HG02798 (cell line): ENCODE data around the gene SP6.

Experiments
- ATAC-seq: cut with Tn5 transposase; IDR thresholded peaks from one replicate; pipeline ENCODE4 v1.9.1; 2021; ENCODE audit warnings: mild to moderate bottlenecking; ENCODE audit not compliant: unreplicated experiment, poor library complexity

Gene SP6

DNA sequence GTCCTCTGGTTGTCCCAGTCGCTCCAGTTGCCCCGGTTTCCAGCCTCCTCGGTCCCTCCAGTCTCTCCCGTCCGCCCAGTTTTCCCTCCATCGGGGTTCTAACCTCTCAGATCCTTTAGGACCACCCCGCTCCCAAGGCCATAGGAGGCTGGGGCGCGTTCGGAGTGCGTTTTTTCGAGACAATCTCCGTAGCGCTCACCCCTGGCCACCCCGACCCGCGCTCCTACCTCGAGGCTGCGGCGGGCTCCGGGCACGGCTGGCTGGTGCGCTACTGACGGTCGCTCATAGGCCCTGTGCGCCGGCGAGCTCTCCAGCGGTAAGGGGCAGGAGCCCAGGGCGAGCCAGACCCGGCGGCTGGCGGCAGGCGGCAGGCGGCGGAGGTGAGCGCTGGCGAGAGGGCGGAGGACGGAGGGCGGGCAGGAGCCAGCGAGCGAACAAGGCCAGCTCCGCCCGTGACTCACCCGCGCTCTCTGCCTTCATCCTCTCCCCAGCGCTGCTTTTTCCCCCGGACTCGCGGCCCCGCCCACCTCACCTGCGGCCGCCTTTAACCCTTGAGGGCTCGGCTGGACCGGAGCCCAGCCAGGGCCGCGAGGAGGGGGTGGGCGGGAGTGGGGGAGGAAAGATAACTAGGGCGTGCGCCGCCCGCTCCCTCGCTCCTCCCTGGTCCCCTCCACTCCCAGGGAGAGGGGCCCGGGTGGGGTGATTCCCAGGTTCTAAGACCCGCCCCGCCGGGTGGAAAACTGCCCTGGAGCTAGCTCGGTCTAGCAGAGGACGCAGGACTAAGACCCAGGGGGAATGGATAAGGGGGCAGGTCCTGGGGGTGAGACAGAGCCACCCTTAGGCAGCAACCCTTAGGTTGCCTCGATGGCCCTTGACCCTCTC lies at the start of gene SP6:
SP6 (minus strand) TSS at position 472 of the 882 bp plus-strand sequence. CDS start 2,734 bp downstream, outside the sequence.
- ATAC-seq, result no peak

GRCh38 chr17:47899643-47900042 lies 48.7 kb upstream of the SP6 start:
- ATAC-seq, result no peak

- ATAC-seq, result no peak
Observed at GRCh38 chr17:47898241-47898640, 47.3 kb upstream of the SP6 start.

- ATAC-seq, result no peak
Observed at GRCh38 chr17:47897561-47897960, 46.6 kb upstream of the SP6 start.

- ATAC-seq, result no peak
Observed at GRCh38 chr17:47896672-47897490, 45.9 kb upstream of the SP6 start.

DNA sequence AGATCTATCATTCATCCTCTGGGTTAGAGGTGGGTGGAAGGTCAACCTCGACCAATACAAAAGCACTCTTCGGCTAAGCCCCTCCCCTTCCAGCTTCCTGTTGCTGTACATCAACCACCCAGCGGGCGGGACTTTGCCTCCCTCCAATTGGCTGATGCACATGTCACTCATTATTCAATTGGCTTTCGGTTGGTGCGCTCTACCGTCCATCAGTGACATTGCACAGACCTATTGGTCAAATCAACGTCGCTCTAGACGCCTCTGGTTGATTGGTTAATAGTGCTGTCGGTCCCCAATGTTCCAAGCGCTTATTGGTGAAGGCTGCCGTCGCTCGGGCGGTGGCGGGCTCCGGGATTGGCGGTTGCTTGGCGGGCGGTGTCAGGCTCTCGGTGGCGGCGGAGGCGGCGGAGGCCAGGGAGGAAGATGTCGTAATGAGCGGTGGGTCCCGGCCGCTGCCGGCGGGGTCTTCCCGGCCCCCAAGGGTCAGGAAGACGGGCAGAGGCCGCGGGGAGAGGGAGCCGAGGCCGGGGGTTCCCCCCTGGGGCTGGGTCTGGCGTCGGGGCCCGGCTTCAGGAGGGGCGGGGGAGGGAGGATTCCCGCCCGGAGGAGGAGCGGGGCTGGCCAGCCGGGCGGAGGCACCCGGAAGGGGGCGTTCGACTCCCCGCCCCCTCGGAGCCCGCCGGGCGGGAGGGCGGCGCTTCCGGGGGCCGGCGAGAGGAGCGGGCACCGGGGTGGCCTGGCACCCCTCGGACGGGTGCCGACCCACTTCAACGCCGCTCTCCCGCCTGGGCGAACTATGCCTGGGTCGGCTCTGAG lies 45.1 kb upstream of the SP6 start, which contains the start of gene SP2:
SP2 (plus strand) TSS at position 381 of the 816 bp plus-strand sequence; CDS start at position 432, 51 bp downstream.
- ATAC-seq, result peak; percentile 88

GRCh38 chr17:47895347-47895855 lies 44.4 kb upstream of the SP6 start:
- ATAC-seq, result no peak

GRCh38 chr17:47894498-47895346 lies 43.8 kb upstream of the SP6 start:
- no peak for ATAC-seq

GRCh38 chr17:47891545-47892088 lies 40.7 kb upstream of the SP6 start:
- ATAC-seq, result no peak

- peak; percentile 70 for ATAC-seq
Observed at GRCh38 chr17:47889734-47890529, 39.0 kb upstream of the SP6 start.

- ATAC-seq, result no peak
Observed at GRCh38 chr17:47888293-47888692, 37.3 kb upstream of the SP6 start.

DNA sequence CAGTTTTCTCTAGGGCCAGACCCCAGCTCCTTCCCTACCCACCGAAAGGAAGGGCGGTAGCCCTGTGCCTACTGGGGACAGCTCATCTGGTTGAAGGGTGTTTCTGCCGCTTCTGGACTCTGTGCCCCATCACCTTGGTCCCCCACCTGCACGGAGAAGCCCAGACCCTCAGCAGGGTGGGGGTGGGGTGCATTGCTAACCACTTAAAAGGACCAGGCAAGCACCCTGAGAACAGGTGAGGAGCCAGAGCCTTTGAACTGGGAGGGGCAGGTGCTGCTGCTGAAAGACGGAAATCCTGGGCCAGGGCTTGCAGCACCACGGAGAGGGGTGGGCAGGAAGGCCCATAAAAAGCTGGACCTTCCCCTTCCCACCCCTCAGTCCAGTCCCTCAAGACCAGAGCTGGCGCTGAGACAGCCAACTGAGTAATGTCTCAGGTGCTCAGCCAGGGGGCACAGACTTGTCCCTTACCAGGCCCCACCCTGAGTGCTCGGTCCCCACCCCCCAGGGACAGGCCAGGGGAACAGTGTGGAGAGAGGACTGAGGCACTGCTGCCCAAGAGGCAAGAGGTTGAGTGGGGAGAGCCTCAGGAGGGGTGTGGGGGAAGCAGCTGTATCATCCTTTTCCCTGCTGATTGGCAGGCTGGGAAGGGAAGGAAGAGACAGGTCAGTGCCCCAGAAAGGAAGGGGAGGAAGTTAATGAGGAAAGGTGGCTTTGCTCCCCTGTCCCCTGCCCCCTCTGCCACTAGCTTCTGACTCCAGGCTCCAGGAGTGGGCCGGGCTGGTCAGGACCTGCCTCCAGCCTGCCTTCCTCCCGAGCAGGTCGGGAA lies 34.2 kb upstream of the SP6 start:
- no peak for ATAC-seq

- no peak for ATAC-seq
Observed at GRCh38 chr17:47884427-47884740, 33.4 kb upstream of the SP6 start.

DNA sequence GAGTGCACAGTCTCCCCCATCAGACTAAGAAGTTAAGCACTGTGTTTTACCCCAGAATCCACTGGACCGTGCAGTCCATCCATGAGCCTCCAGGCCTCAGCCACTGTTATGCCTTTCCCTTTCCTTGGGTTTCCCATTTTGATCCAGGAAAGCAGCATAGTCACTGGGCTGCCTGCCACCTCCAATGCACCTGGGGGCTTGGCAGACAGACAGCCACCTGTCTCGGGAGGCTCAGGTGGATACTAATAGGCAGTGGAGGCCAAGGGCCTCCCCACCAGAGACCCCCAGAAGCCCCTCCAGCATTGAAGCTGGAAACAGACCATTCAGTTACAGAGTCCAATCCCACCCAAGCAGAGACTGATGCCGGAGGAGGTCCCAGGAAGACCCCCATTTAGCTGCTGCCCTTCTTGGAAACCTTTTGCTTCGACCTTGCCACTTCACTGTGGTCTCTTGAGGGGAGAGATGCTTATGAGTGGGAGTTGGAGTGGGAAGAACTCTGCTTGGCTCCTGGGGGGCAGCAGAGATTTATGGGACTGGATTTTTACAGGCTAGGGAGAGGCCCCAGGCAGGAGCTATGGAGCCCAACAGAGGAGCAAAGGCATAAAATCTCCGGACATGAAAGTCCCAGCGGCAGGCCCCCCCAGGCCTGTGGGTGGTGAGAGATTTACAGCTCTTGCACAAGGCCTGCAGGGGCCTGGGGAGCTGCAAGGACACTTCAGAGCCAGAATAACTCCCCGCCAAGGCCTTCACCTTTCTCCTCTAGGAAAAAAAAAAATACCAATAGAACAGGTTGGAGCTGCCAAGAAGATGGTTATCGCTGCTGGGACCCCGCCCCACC lies 32.8 kb upstream of the SP6 start:
- ATAC-seq, result no peak

DNA sequence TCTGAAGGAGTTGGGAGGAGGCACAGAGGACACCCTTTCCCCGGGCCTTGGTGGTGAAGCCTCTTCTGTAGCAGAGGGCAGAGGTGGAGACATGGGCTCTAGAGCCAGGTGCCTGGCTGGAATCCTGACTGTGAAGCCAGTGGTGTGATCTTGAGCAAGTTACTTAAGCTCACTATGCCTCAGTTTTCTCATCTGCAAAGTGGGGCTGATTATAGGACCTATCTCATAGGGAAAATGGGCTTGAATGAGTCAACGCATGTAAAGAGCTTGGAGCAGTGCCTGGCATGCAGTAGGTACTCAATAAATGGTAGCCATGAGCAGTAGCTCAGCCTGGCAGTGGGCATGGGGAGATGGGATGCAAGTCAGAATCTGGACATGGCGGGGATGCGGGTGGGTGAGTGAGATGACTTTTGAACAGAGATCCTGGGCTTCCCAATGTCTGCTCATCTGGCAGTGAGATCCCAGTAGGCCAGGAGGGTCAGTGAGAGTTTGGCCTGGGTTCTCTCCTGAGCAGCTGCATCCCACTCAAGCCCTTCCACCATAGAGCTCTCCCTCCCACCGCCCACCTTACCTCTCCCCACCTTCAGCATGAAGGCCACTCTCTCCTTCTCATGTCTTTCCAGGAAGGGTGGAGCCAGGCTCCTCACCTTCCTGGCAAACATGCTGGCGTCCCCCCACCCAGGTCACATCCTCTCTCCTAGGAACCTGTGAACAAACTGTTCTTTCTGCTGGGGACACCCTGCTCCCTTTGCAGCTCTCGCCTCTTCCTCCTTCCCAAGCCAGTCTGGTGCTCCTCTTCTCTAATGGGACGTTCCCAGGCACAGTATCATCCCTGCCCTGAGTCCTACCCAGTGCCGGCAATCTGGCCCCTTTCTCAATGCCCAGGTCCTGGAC lies 32.0 kb upstream of the SP6 start:
- no peak for ATAC-seq

GRCh38 chr17:47882247-47882646 lies 31.3 kb upstream of the SP6 start:
- no peak for ATAC-seq
